ENCODE data around the gene POM121C. TPM values are rescaled to one million over a fixed set of nuclear protein-coding genes. Genes with fewer than 3 reads are reported as not detected.

Gene POM121C
- total and polyA plus RNA-seq, 10 of the 15 experiments (the other 5 are each of a cell fraction or from before 2014, with no cell fraction given), result 6.3 to 62.8 (median 17.1) TPM

DNA sequence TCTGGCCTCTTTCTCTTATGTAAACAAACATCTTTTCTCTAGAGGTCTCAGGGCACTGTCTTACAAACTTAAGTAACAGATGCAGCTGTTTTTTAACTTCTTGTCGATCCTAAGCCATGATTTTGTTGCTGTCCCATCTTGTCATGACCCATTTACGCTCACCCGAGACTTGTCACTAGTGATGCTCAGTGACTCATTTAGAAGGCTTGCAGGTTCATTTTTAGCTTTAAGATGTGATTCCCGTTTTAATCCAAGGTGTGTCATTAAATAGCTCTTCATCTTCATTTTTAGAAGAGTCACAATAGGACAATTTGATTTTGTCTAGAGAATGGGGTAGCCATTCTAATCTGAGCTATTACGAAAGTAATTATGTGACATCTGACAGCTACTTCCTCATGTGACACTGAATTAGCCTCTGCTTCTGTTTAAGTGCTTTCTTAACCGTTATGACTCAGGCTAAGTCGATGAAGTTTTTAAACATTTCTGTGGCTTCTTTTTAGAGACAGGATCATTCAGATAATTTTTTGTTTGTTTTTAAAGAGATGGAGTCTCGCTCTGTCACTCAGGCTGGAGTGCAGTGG is 48.7 kb upstream of the POM121C start (continued):
- TF ChIP-seq TCF3 (IDR thresholded peaks at IDR 0.05; ENCODE audit: borderline replicate concordance, insufficient read depth, low read depth, low read length) (no peak), NFYB (IDR thresholded peaks at IDR 0.05; ENCODE audit: insufficient read depth, low read depth, low read length) (no peak), BRCA1 (IDR thresholded peaks at IDR 0.05; ENCODE audit: low read depth, low read length) (no peak), JUNB (IDR thresholded peaks at IDR 0.05) (peak; percentile 93), EP300 (IDR thresholded peaks at IDR 0.05; ENCODE audit: borderline replicate concordance in 1 of 2, control insufficient read depth in 1 of 2, low read depth in 2 of 2, low read length in 2 of 2) (peak; percentile 20 to 62; a peak in 1 of 4 replicates), HDAC2 (IDR thresholded peaks at IDR 0.05) (no peak), NRF1 (conservative IDR thresholded peaks at IDR 0.05; ENCODE audit: low read depth, low read length) (no peak), ASH2L (IDR thresholded peaks at IDR 0.05; ENCODE audit: borderline replicate concordance, low read depth) (no peak), BHLHE40 (IDR thresholded peaks at IDR 0.05; ENCODE audit: borderline replicate concordance in 1 of 2, low read depth in 2 of 2, low read length in 1 of 2) (peak; percentile 68 to 78), TBL1XR1 (IDR thresholded peaks at IDR 0.05; ENCODE audit: low read depth, low read length) (no peak), BCL11A (IDR thresholded peaks at IDR 0.05; ENCODE audit: low read depth, low read length) (peak; percentile 44; the same call in 1 of the 2 replicates), IRF4 (IDR thresholded peaks at IDR 0.05; ENCODE audit: low read depth, low read length) (peak; percentile 70; the same call in 1 of the 2 replicates), RBBP5 (conservative IDR thresholded peaks at IDR 0.05) (no peak), FOS (IDR thresholded peaks at IDR 0.05; ENCODE audit: borderline replicate concordance, extremely low read depth, insufficient read length) (no peak), MEF2A (IDR thresholded peaks at IDR 0.05; ENCODE audit: insufficient read depth, low read depth, low read length) (no peak), POU2F2 (IDR thresholded peaks at IDR 0.05; ENCODE audit: borderline replicate concordance, low read depth, low read length) (no peak)
- TF ChIP-seq, protein P1, sequence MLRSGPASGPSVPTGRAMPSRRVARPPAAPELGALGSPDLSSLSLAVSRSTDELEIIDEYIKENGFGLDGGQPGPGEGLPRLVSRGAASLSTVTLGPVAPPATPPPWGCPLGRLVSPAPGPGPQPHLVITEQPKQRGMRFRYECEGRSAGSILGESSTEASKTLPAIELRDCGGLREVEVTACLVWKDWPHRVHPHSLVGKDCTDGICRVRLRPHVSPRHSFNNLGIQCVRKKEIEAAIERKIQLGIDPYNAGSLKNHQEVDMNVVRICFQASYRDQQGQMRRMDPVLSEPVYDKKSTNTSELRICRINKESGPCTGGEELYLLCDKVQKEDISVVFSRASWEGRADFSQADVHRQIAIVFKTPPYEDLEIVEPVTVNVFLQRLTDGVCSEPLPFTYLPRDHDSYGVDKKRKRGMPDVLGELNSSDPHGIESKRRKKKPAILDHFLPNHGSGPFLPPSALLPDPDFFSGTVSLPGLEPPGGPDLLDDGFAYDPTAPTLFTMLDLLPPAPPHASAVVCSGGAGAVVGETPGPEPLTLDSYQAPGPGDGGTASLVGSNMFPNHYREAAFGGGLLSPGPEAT (IDR thresholded peaks at IDR 0.05; ENCODE audit: low read depth), result peak; percentile 35; the same call in 1 of the 2 replicates
- TF ChIP-seq, protein P2, sequence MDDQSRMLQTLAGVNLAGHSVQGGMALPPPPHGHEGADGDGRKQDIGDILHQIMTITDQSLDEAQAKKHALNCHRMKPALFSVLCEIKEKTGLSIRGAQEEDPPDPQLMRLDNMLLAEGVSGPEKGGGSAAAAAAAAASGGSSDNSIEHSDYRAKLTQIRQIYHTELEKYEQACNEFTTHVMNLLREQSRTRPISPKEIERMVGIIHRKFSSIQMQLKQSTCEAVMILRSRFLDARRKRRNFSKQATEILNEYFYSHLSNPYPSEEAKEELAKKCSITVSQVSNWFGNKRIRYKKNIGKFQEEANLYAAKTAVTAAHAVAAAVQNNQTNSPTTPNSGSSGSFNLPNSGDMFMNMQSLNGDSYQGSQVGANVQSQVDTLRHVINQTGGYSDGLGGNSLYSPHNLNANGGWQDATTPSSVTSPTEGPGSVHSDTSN (IDR thresholded peaks at IDR 0.05; ENCODE audit: insufficient replicate concordance, low read depth, low read length), result no peak
- TF ChIP-seq, protein P3, sequence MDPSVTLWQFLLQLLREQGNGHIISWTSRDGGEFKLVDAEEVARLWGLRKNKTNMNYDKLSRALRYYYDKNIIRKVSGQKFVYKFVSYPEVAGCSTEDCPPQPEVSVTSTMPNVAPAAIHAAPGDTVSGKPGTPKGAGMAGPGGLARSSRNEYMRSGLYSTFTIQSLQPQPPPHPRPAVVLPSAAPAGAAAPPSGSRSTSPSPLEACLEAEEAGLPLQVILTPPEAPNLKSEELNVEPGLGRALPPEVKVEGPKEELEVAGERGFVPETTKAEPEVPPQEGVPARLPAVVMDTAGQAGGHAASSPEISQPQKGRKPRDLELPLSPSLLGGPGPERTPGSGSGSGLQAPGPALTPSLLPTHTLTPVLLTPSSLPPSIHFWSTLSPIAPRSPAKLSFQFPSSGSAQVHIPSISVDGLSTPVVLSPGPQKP (IDR thresholded peaks at IDR 0.05; ENCODE audit: low read depth, low read length), result no peak
- TF ChIP-seq, protein P4, sequence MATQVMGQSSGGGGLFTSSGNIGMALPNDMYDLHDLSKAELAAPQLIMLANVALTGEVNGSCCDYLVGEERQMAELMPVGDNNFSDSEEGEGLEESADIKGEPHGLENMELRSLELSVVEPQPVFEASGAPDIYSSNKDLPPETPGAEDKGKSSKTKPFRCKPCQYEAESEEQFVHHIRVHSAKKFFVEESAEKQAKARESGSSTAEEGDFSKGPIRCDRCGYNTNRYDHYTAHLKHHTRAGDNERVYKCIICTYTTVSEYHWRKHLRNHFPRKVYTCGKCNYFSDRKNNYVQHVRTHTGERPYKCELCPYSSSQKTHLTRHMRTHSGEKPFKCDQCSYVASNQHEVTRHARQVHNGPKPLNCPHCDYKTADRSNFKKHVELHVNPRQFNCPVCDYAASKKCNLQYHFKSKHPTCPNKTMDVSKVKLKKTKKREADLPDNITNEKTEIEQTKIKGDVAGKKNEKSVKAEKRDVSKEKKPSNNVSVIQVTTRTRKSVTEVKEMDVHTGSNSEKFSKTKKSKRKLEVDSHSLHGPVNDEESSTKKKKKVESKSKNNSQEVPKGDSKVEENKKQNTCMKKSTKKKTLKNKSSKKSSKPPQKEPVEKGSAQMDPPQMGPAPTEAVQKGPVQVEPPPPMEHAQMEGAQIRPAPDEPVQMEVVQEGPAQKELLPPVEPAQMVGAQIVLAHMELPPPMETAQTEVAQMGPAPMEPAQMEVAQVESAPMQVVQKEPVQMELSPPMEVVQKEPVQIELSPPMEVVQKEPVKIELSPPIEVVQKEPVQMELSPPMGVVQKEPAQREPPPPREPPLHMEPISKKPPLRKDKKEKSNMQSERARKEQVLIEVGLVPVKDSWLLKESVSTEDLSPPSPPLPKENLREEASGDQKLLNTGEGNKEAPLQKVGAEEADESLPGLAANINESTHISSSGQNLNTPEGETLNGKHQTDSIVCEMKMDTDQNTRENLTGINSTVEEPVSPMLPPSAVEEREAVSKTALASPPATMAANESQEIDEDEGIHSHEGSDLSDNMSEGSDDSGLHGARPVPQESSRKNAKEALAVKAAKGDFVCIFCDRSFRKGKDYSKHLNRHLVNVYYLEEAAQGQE (IDR thresholded peaks at IDR 0.05; ENCODE audit: low read depth, low read length), result no peak
- TF ChIP-seq, protein P5, sequence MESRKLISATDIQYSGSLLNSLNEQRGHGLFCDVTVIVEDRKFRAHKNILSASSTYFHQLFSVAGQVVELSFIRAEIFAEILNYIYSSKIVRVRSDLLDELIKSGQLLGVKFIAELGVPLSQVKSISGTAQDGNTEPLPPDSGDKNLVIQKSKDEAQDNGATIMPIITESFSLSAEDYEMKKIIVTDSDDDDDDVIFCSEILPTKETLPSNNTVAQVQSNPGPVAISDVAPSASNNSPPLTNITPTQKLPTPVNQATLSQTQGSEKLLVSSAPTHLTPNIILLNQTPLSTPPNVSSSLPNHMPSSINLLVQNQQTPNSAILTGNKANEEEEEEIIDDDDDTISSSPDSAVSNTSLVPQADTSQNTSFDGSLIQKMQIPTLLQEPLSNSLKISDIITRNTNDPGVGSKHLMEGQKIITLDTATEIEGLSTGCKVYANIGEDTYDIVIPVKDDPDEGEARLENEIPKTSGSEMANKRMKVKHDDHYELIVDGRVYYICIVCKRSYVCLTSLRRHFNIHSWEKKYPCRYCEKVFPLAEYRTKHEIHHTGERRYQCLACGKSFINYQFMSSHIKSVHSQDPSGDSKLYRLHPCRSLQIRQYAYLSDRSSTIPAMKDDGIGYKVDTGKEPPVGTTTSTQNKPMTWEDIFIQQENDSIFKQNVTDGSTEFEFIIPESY (IDR thresholded peaks at IDR 0.05), result no peak
